GM12872 (cell line): Measurements from ENCODE around the gene C2CD2.

Experiments
- TF ChIP-seq, protein P1 (sequence below): IDR thresholded peaks from 3 replicates; pipeline ENCODE4 v1.5.1; 2011; ENCODE audit warnings: low read depth, mild to moderate bottlenecking, low read length, moderate library complexity; ENCODE audit not compliant: insufficient read depth

C2CD2 gene

DNA sequence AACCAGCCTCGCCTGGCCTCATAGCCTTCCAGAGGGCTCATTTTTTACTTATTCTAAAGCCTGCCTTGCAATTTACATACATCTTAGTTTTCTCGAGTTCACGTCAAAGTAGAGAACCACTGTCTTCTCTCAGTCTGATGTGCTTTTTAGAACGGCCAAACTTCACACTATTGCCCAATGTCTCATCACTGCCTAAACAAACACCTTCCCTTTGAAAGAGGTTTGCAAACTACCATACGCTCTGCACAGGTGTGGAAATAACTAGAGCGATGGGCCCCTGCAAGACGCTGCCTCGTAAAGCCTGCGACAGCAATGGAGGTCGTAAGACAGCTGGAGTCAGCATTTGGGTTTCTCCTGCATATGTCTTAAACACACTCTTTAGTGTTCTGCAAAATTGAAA is 97.2 kb downstream of the C2CD2 start:
- TF ChIP-seq, protein P1, sequence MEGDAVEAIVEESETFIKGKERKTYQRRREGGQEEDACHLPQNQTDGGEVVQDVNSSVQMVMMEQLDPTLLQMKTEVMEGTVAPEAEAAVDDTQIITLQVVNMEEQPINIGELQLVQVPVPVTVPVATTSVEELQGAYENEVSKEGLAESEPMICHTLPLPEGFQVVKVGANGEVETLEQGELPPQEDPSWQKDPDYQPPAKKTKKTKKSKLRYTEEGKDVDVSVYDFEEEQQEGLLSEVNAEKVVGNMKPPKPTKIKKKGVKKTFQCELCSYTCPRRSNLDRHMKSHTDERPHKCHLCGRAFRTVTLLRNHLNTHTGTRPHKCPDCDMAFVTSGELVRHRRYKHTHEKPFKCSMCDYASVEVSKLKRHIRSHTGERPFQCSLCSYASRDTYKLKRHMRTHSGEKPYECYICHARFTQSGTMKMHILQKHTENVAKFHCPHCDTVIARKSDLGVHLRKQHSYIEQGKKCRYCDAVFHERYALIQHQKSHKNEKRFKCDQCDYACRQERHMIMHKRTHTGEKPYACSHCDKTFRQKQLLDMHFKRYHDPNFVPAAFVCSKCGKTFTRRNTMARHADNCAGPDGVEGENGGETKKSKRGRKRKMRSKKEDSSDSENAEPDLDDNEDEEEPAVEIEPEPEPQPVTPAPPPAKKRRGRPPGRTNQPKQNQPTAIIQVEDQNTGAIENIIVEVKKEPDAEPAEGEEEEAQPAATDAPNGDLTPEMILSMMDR = no peak

DNA sequence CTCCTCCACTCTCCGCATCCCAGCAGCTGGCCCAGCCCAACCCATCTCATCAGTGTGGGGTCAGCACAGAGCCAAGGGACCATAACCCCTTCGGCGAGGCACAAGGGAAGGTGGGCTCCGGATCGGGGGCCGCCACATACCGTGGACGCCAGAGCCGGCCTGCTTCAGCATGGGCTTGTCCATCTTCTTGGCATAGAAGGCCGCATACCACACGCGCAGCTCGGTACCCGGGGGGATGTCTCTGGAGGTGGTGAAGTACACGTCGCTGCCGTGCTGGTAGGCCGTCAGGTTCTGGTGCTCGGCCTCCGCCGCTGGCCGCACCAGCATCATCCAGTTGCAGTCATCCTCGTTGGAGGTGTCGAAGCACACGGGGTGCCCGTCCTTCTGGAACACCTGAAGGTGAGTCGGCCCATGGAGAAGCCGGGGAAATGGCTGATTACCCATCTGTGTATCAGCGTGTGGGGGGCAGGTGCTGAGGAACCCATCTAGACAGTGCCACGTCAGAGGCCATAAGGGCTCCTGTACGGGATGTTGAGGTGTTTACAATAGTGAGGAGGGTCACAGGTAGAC is 99.3 kb downstream of the C2CD2 start:
- TF ChIP-seq, protein P1 = no peak

DNA sequence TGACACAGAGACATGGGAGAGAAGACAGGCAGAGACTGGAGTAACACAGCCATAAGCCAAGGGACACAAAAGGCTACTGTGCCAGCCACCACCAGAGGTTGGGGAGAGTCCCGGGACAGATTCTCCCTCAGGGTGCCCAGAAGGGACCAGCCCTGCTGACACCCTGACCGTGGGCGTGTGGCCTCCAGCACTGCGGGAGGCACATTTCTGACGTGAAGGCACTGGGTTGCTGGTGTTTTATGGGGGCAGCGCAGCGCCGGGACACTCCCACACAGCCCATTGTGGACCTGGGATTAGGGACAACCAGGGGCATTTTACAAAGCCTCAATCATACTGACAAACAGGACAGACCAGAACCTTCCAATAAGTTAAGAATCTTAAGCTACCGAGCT is 100.9 kb downstream of the C2CD2 start:
- TF ChIP-seq, protein P1 = no peak

DNA sequence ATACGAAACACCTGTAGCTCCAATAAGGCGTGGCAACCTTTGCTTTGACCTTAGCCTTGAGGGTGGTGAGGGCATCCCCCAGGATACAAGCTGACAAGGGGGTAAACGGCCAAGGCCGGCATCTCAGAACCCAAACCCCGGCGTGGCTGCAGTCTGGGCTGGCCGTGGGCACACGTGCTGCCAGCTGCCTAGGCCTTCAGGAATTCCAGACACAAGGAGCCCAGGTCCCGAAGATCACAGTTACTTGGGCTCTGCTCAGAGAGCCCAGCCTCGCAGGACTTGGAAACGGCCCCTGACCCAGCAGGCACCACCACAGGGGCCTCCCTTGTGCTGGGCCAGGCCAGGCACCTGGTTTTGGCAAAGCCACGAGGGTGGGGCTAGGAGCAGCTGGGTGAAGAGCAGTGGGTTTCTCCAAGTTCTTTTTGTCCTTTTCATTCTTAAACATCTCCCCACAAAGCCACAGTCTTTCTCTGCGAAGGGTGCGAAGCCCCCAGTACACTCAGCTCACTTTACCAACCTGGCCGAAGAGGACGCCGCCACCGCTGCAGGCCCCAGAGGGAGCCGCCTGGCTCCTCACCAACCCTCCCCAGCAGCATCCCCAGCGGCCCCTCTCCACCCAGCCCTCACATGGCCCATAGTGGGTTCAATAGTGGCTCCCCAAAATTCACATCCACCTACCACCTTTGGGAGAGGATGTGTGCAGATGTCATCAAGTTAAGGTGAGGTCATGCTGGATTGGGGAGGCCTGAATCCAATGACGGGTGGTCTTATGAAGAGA is 101.5 kb downstream of the C2CD2 start:
- TF ChIP-seq, protein P1 = no peak

DNA sequence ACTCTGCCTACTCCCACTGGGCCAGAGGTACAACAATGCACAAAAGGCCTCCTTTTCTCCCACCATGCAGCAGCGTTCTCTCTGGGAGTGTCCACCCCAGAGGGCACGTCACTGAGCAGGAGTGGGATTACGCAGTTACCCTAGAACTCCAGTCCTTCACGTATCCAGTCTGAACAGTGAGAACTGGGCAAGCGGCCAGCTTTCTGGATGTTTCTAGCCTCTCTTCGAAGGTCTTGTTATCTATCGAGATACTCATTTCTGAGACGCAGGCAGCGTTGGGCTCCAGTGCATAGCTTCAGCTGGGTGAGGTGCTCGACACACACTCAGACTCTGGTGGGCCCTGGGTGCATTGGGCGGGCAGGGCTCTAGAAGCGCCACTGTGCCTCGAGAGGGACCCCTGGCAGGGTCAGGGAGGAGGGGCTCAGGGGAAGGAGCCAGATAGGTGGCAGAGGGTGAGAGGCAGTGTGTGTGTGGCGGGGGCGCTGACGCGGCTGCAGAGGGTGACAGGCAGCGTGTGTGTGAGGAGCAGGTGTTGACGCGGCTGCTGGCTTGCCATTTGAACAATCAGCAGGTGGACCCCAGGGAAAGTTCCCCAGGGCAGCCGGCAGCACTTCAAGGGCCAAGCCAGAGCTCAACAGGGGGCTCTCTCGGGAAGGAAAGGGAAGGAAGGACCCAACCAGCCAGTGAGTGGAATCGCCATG is 102.6 kb downstream of the C2CD2 start:
- TF ChIP-seq, protein P1 = no peak

DNA sequence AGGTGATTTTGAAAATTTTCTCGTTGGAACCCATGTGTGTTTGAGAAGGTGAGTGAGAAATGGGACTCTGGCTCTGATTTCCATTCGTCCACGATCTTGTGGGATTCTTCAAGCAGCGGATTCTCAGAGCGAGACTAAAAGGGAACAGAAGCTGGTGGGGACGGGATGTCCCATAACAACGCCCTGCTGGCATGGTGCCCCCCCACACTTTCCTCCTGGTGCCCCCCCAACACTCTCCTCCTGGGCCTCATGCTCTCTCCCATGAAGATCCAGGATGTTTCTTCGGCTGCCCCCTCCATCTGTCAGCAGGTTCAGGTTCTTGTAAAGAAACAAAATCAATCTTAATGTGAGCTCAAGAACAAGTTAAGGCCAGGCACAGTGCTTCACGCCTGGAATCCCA is 103.7 kb downstream of the C2CD2 start:
- TF ChIP-seq, protein P1 = no peak

DNA sequence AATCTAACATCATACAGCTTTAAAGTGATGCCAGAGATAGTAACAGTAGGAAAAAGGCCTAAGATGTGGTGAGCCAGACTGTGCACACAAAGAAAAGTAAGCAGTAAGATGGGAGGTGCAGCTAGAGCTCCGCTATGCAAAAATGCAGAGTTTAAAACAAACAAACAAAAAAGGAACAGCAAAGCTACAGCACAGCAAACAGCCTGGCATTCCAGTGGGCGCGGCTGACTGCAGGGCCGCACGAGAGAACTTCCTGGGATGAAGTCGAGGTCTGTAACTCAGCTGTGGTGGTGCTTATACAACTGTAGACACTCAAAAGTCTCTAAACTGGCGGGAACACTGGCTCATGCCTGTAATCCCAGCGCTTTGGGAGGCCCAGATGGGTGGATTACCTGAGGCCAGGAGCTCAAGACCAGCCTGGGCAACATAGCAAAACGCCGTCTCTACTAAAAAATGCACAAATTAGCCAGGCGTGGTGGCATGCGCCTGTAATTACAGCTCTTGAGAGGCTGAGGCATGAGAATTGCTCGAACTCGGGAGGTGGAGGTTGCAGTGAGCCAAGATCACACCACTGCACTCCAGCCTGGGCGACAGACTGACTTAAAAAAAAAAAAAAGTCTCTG is 104.7 kb downstream of the C2CD2 start:
- TF ChIP-seq, protein P1 = no peak
